ENCODE data around the gene EPB41.
"Not testable (repeated sequence)": the region's sequence is repeated elsewhere in the genome, so short reads cannot be mapped to it uniquely, and the experiment has no call there.

The EPB41 gene

GRCh38 chr1:28914228-28915030, at the start of gene EPB41:
Gene EPB41, plus strand, starts transcription at chr1:28914569. Its CDS starts 72,869 bp downstream, at chr1:28987438.
- in situ Hi-C loops (cut with HindIII; ENCODE audit: low pct_unique_long_range_greater_than_20kb, low sequenced_read_pairs) = no loop called here
- no peak for TF ChIP-seq JUND (IDR thresholded peaks at IDR 0.05; ENCODE audit: low read depth)
- DNase-seq (ENCODE audit: low read depth in 1 of 2, low spot score in 1 of 2) = peak; percentile 88 to 89

- no peak for TF ChIP-seq JUND (IDR thresholded peaks at IDR 0.05; ENCODE audit: low read depth)
- in situ Hi-C loops (cut with HindIII; ENCODE audit: low pct_unique_long_range_greater_than_20kb, low sequenced_read_pairs) = no loop called here
- DNase-seq (ENCODE audit: low read depth in 1 of 2, low spot score in 1 of 2) = no peak
These were observed 49.7 kb upstream of the EPB41 start for GRCh38 chr1:28864695-28865094.

- in situ Hi-C loops (cut with HindIII; ENCODE audit: low pct_unique_long_range_greater_than_20kb, low sequenced_read_pairs) = no loop called here
- no peak for DNase-seq (ENCODE audit: low read depth in 1 of 2, low spot score in 1 of 2)
- TF ChIP-seq JUND (IDR thresholded peaks at IDR 0.05; ENCODE audit: low read depth) = no peak
These were observed 48.2 kb upstream of the EPB41 start for GRCh38 chr1:28865997-28866650.

- no peak for TF ChIP-seq JUND (IDR thresholded peaks at IDR 0.05; ENCODE audit: low read depth)
- in situ Hi-C loops (cut with HindIII; ENCODE audit: low pct_unique_long_range_greater_than_20kb, low sequenced_read_pairs) = no loop called here
These were observed 46.5 kb upstream of the EPB41 start for GRCh38 chr1:28867850-28868249.

GRCh38 chr1:28869952-28870351, 44.4 kb upstream of the EPB41 start:
- in situ Hi-C loops (cut with HindIII; ENCODE audit: low pct_unique_long_range_greater_than_20kb, low sequenced_read_pairs) = no loop called here
- DNase-seq (ENCODE audit: low read depth in 1 of 2, low spot score in 1 of 2) = no peak

More at GRCh38 chr1:28867850-28868249, 46.5 kb upstream of the EPB41 start:
- DNase-seq (ENCODE audit: low read depth in 1 of 2, low spot score in 1 of 2) = no peak

GRCh38 chr1:28871631-28872401, 42.6 kb upstream of the EPB41 start:
- DNase-seq (ENCODE audit: low read depth in 1 of 2, low spot score in 1 of 2) = no peak
- in situ Hi-C loops (cut with HindIII; ENCODE audit: low pct_unique_long_range_greater_than_20kb, low sequenced_read_pairs) = no loop called here
- no peak for TF ChIP-seq JUND (IDR thresholded peaks at IDR 0.05; ENCODE audit: low read depth)

More at GRCh38 chr1:28869952-28870351, 44.4 kb upstream of the EPB41 start:
- no peak for TF ChIP-seq JUND (IDR thresholded peaks at IDR 0.05; ENCODE audit: low read depth)

- DNase-seq (ENCODE audit: low read depth in 1 of 2, low spot score in 1 of 2); in situ Hi-C loops (cut with HindIII; ENCODE audit: low pct_unique_long_range_greater_than_20kb, low sequenced_read_pairs): not testable (repeated sequence)
These were observed 39.2 kb upstream of the EPB41 start for GRCh38 chr1:28875134-28875533.

- in situ Hi-C loops (cut with HindIII; ENCODE audit: low pct_unique_long_range_greater_than_20kb, low sequenced_read_pairs) = no loop called here
- no peak for TF ChIP-seq JUND (IDR thresholded peaks at IDR 0.05; ENCODE audit: low read depth)
- DNase-seq (ENCODE audit: low read depth in 1 of 2, low spot score in 1 of 2) = peak; percentile 66 to 83
These were observed 37.1 kb upstream of the EPB41 start for GRCh38 chr1:28877132-28877781.

GRCh38 chr1:28878796-28879195, 35.6 kb upstream of the EPB41 start:
- TF ChIP-seq JUND (IDR thresholded peaks at IDR 0.05; ENCODE audit: low read depth) = no peak
- no peak for DNase-seq (ENCODE audit: low read depth in 1 of 2, low spot score in 1 of 2)
- in situ Hi-C loops (cut with HindIII; ENCODE audit: low pct_unique_long_range_greater_than_20kb, low sequenced_read_pairs) = no loop called here

GRCh38 chr1:28882009-28882628, 32.2 kb upstream of the EPB41 start:
- in situ Hi-C loops (cut with HindIII; ENCODE audit: low pct_unique_long_range_greater_than_20kb, low sequenced_read_pairs) = no loop called here

GRCh38 chr1:28883242-28883616, 31.1 kb upstream of the EPB41 start:
- in situ Hi-C loops (cut with HindIII; ENCODE audit: low pct_unique_long_range_greater_than_20kb, low sequenced_read_pairs) = no loop called here
- no peak for DNase-seq (ENCODE audit: low read depth in 1 of 2, low spot score in 1 of 2)
- no peak for TF ChIP-seq JUND (IDR thresholded peaks at IDR 0.05; ENCODE audit: low read depth)

More at GRCh38 chr1:28882009-28882628, 32.2 kb upstream of the EPB41 start:
- DNase-seq (ENCODE audit: low read depth in 1 of 2, low spot score in 1 of 2) = peak; percentile 49 to 92
- no peak for TF ChIP-seq JUND (IDR thresholded peaks at IDR 0.05; ENCODE audit: low read depth)

GRCh38 chr1:28885472-28885877, 28.9 kb upstream of the EPB41 start:
- no peak for TF ChIP-seq JUND (IDR thresholded peaks at IDR 0.05; ENCODE audit: low read depth)
- in situ Hi-C loops (cut with HindIII; ENCODE audit: low pct_unique_long_range_greater_than_20kb, low sequenced_read_pairs) = no loop called here
- no peak for DNase-seq (ENCODE audit: low read depth in 1 of 2, low spot score in 1 of 2)
